Prostate gland (tissue), 2 donors: ENCODE measurements around the gene WFIKKN2. TPM values are rescaled to one million over a fixed set of nuclear protein-coding genes. Genes with fewer than 3 reads are reported as not detected.

Experiments
- DNase-seq: peaks from one replicate; pipeline ENCODE4 v3.0.0-alpha.2; 2019; ENCODE audit warnings: low spot score
- H3K27ac ChIP-seq, 2 donors: fragments of 200-600 bp; sonication (generic); 2 replicates each; pipeline ENCODE4 v1.5.1; 2017 to 2019
- H3K27me3 ChIP-seq: fragments of 200-600 bp; sonication (generic); replicated peaks from 2 replicates; pipeline ENCODE4 v1.5.1; 2019; ENCODE audit not compliant: insufficient read depth
- H3K36me3 ChIP-seq, 2 donors: fragments of 200-600 bp; sonication (generic); 1 replicate in 1 of 2; 2 replicates in 1 of 2; pipeline versions ENCODE4 v1.5.1 to v1.8.1; 2017 to 2019
- H3K4me1 ChIP-seq: fragments of 200-600 bp; sonication (generic); replicated peaks from 2 replicates; pipeline ENCODE4 v1.5.1; 2019
- H3K4me3 ChIP-seq, 2 donors: fragments of 200-600 bp; sonication (generic); 2 replicates each; pipeline ENCODE4 v1.5.1; 2017 to 2019
- H3K9me3 ChIP-seq: fragments of 200-600 bp; sonication (generic); 2 replicates; pipeline ENCODE4 v1.5.1; 2017
- POLR2A ChIP-seq: fragments of 450-650 bp; IDR thresholded peaks from one replicate; pipeline ENCODE4 v1.6.1; 2016; ENCODE audit warnings: antibody characterized with exemption, mild to moderate bottlenecking
- POLR2AphosphoS5 ChIP-seq: sonication (generic); formaldehyde crosslinking; IDR thresholded peaks from one replicate; pipeline ENCODE4 v1.6.1; 2017; ENCODE audit warnings: antibody characterized with exemption
- WGBS: methylation state at CpG from one replicate; pipeline ENCODE4 v1.1.5; 2018; 5-methylcytosine and 5-hydroxymethylcytosine counted together
- intact Hi-C: fragments of 100-400 bp; cut with DNase I; formaldehyde crosslinking; loops from one replicate; pipeline ENCODE4 v1.14.2; 2022
- total RNA-seq, 2 donors: library from RNA; depleted of rRNA; stranded (reverse); fragments of >200 nt; gene quantifications; one replicate each; pipeline ENCODE4 v1.1.0, GENCODE V29; 2016
- TF ChIP-seq, protein P1 (sequence below), 4 experiments: fragments of 200-600 bp in 2 of 4; fragments of 450-650 bp in 2 of 4; sonication (generic) in 2 of 4; IDR thresholded peaks; 1 replicate in 3 of 4; 2 replicates in 1 of 4; pipeline ENCODE4 v1.5.1; 2016 to 2019; ENCODE audit warnings: antibody characterized with exemption in 4 of 4, mild to moderate bottlenecking in 2 of 4, moderate library complexity in 2 of 4

The WFIKKN2 gene
- total RNA-seq, 2 donors from 2014 or later = 0.18 to 2.4 TPM

DNA sequence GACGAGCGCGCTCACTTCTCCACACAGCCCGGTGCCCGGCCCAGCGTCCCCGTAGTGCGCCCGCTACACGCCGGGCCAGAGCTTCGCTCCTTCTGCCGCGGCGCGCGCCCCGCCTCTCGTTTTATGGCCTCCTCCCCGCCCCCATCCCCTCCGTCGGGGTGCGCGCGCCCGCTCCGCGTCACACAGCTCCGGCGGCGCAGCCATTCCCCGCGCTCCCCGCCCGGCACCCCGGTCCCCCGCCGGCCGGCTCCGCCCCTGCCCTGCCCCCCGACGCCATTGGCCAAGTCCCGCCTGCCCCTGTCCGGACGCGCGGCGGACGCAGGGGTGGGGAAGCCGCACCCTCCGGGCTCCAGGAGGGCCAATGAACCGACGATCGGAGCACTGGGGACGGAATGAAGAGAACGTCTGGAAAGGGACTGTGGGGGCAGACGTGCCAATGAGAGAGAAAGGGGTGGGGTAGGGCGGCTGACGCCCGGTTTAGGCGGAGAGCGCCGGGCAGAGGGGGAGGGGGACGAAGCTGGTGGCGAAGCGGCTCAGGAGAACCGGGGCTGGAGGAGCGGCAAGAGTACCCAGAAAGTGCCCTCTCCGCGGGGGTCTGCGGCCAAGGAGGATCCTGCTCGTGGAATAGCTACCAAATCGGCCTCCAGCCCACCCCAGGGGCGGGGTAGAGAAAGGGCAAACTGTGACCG lies 31.0 kb downstream of the WFIKKN2 start, which contains the start of gene TOB1:
Gene TOB1 (minus strand): TSS at position 94 of the 689 bp plus-strand sequence. CDS start 2,337 bp downstream, outside the sequence.
- Histone ChIP-seq H3K27me3 (no peaks in the 10 kb centered on the region), H3K27ac (peak within 1 kb of the TSS; percentile 100), H3K4me3 (peak within 1 kb of the TSS; percentile 79 to 98), H3K36me3 (no peaks in the 10 kb centered on the region), H3K4me1 (no peaks in the 10 kb centered on the region), H3K9me3 (no peaks in the 10 kb centered on the region)
- intact Hi-C loops = loop anchor here (1.0 kb wide), 1 partner anchor 38 kb away; no protein-coding TSS in a partner anchor
- peak; percentile 98 for DNase-seq
- TF ChIP-seq POLR2AphosphoS5 (peak; percentile 97), POLR2A (peak; percentile 99)
- TF ChIP-seq, protein P1, sequence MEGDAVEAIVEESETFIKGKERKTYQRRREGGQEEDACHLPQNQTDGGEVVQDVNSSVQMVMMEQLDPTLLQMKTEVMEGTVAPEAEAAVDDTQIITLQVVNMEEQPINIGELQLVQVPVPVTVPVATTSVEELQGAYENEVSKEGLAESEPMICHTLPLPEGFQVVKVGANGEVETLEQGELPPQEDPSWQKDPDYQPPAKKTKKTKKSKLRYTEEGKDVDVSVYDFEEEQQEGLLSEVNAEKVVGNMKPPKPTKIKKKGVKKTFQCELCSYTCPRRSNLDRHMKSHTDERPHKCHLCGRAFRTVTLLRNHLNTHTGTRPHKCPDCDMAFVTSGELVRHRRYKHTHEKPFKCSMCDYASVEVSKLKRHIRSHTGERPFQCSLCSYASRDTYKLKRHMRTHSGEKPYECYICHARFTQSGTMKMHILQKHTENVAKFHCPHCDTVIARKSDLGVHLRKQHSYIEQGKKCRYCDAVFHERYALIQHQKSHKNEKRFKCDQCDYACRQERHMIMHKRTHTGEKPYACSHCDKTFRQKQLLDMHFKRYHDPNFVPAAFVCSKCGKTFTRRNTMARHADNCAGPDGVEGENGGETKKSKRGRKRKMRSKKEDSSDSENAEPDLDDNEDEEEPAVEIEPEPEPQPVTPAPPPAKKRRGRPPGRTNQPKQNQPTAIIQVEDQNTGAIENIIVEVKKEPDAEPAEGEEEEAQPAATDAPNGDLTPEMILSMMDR (IDR thresholded peaks at IDR 0.05) = no peak
- WGBS = under 1% methylated on average over 49 of the region's 75 CpGs

DNA sequence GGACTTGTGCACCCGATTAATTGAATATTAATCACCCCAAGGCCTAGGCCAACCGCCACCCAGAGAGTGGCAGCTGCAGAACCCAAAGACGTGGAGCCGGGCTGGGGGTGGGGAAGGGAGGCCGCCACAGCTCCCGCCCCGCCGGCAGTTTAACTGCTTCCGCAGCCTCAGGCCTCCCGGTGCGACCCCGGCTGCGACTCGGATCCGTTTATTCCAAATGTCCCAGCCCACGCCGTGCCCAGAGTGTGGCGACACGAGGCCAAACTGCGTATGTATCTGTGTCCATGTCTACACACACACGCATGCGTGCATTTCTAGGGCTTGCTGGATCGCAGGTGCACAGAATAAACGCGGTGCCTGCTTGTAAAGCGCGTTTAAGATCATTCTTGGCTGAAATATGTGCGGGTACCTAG lies 31.6 kb downstream of the WFIKKN2 start:
- no peaks in the 10 kb centered on the region for H3K27me3 ChIP-seq
- no peaks in the 10 kb centered on the region for H3K9me3 ChIP-seq
- TF ChIP-seq POLR2AphosphoS5 = no peak
- TF ChIP-seq, protein P1 (IDR thresholded peaks at IDR 0.05) = no peak
- TF ChIP-seq POLR2A = no peak
- no peaks in the 10 kb centered on the region for H3K36me3 ChIP-seq
- peak overlapping the region; percentile 100 for H3K27ac ChIP-seq
- peak overlapping the region; percentile 79 to 98 for H3K4me3 ChIP-seq
- intact Hi-C loops = loop anchor here (1.0 kb wide), 1 partner anchor 37 kb away; no protein-coding TSS in a partner anchor
- DNase-seq = no peak
- whole genome bisulfite sequencing = 1% methylated on average over 27 of the region's 28 CpGs
- H3K4me1 ChIP-seq = no peaks in the 10 kb centered on the region

DNA sequence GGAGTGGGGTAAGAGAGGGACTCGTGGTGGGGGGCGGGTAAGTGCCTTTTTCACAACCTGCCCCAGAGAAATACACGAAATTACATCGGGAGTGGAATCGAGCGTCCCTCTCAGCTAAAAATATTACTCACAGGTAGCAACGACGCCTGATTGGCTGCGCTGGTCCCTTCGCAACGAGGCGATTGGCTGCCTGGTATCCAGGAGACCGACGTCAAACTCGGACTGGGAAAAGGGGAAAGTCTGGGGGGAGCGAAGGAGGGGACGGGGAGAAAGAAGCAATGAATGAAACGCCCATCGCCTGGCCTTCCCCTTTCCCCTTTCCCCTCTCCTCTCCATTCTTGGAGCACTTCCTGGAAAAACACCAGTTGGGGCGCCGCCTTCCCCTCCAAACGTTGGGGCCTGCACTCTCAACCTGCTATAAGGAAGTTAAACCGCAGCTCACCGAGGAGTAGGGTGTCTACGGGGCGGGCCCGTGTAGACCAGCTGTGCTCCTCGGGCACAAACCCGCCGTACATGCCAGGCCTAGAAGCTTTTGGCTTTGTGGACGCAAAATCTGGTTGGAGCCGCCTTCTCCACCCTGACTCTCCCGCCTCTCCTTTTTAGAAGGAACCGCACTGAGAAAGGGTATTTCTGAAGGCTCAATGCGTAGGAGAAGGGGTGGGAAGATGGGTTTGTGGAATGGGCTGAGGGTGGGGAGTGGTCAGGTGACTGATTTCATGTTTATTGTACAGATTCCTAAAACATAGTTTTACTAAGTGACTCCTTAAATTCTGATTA lies 32.2 kb downstream of the WFIKKN2 start:
- no peaks in the 10 kb centered on the region for H3K36me3 ChIP-seq
- peak overlapping the region; percentile 79 to 98 for H3K4me3 ChIP-seq
- DNase-seq = peak; percentile 98
- intact Hi-C loops = no loop called here
- TF ChIP-seq POLR2AphosphoS5 (peak; percentile 94), POLR2A (peak; percentile 85)
- TF ChIP-seq, protein P1 (IDR thresholded peaks at IDR 0.05) = no peak
- no peaks in the 10 kb centered on the region for H3K9me3 ChIP-seq
- no peaks in the 10 kb centered on the region for H3K27me3 ChIP-seq
- H3K27ac ChIP-seq = peak overlapping the region; percentile 100
- under 1% methylated on average over 35 of the region's 35 CpGs for WGBS
- no peaks in the 10 kb centered on the region for H3K4me1 ChIP-seq

DNA sequence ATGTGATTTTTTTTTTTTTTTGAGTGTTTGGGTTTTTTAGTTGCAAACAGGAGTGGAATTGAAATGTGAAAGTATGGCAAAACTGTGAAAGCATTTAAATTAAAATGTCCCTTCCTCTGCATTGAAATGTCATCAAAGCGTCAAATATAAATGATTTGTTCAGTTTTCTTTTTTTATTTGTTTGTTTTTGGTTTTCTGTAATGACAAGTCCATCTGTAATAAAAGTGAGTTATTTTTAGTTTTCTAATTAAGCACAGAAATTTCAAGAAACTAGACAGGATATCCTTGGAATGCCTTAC lies 32.7 kb downstream of the WFIKKN2 start:
- DNase-seq = no peak
- H3K4me1 ChIP-seq = no peaks in the 10 kb centered on the region

More for the DNA sequence above, 32.7 kb downstream of the WFIKKN2 start:
- Histone ChIP-seq H3K27ac (peak overlapping the region; percentile 100), H3K27me3 (no peaks in the 10 kb centered on the region), H3K36me3 (no peaks in the 10 kb centered on the region), H3K4me3 (peak overlapping the region; percentile 79 to 98), H3K9me3 (no peaks in the 10 kb centered on the region)
- WGBS = 17% methylated on average over 1 of the region's 1 CpG
- intact Hi-C loops = no loop called here
- no peak for TF ChIP-seq POLR2A
- TF ChIP-seq, protein P1 (IDR thresholded peaks at IDR 0.05) = no peak
- TF ChIP-seq POLR2AphosphoS5 = no peak
